ENCODE data around the gene THEMIS2.

Gene THEMIS2

GRCh38 chr1:27934818-27935549 is 62.6 kb downstream of the THEMIS2 start, which contains the start of gene SMPDL3B:
Gene SMPDL3B (plus strand): TSS chr1:27935000. CDS start chr1:27935184, 184 bp downstream.
- Mint-ChIP-seq H3K36me3 (peaks cover 2% of the 10 kb centered on the region), H3K9me3 (no peaks in the 10 kb centered on the region), H3K4me1 (peaks cover 17% of the 10 kb centered on the region), H3K4me3 (no peak within 1 kb of the TSS), H3K27ac (no peak within 1 kb of the TSS), H3K27me3 (peaks cover 13% of the 10 kb centered on the region)
- ATAC-seq (ENCODE audit: low read depth) (no peak), DNase-seq (ENCODE audit: low spot score in 2 of 2) (no peak)

GRCh38 chr1:27935721-27936120 is 63.4 kb downstream of the THEMIS2 start:
- Mint-ChIP-seq H3K27ac (no peak overlapping the region), H3K9me3 (no peaks in the 10 kb centered on the region), H3K36me3 (peaks cover 2% of the 10 kb centered on the region), H3K4me3 (no peak overlapping the region), H3K27me3 (peaks cover 13% of the 10 kb centered on the region), H3K4me1 (peaks cover 20% of the 10 kb centered on the region)
- no peak for DNase-seq (ENCODE audit: low spot score in 2 of 2)
- no peak for ATAC-seq (ENCODE audit: low read depth)

Data from memory B cell (primary cell).